BLaER1 (cell line): Measurements from ENCODE around the gene SLC24A3.

ENCODE experiments used
- H3K27ac ChIP-seq: shearing (Covaris generic); formaldehyde crosslinking; 2 replicates; pipeline ENCODE4 v1.8.1; 2022
- H3K27me3 ChIP-seq: shearing (Covaris generic); formaldehyde crosslinking; 2 replicates; pipeline ENCODE4 v1.8.1; 2022
- H3K36me3 ChIP-seq: shearing (Covaris generic); formaldehyde crosslinking; 2 replicates; pipeline ENCODE4 v1.8.1; 2022
- H3K4me1 ChIP-seq: shearing (Covaris generic); formaldehyde crosslinking; 2 replicates; pipeline ENCODE4 v1.8.1; 2022
- H3K4me2 ChIP-seq: shearing (Covaris generic); formaldehyde crosslinking; 2 replicates; pipeline ENCODE4 v1.8.1; 2022
- H3K4me3 ChIP-seq: shearing (Covaris generic); formaldehyde crosslinking; 2 replicates; pipeline ENCODE4 v1.8.1; 2022
- H3K9ac ChIP-seq: shearing (Covaris generic); formaldehyde crosslinking; 2 replicates; pipeline ENCODE4 v1.8.1; 2022
- H3K9me3 ChIP-seq: shearing (Covaris generic); formaldehyde crosslinking; 2 replicates; pipeline ENCODE4 v1.8.1; 2022
- H4K20me1 ChIP-seq: shearing (Covaris generic); formaldehyde crosslinking; 2 replicates; pipeline ENCODE4 v1.8.1; 2022
- Cebpa-rat ChIP-seq: shearing (Covaris generic); IDR thresholded peaks from 2 replicates; pipeline ENCODE4 v1.8.1; 2022

The SLC24A3 gene

GRCh38 chr20:19617256-19617655, 404.8 kb downstream of the SLC24A3 start:
- no peaks in the 10 kb centered on the region for H4K20me1 ChIP-seq
- no peaks in the 10 kb centered on the region for H3K36me3 ChIP-seq
- H3K4me3 ChIP-seq: no peak overlapping the region
- H3K4me2 ChIP-seq: no peak overlapping the region
- H3K27ac ChIP-seq: no peak overlapping the region
- H3K4me1 ChIP-seq: peaks cover 18% of the 10 kb centered on the region
- no peaks in the 10 kb centered on the region for H3K27me3 ChIP-seq
- no peak for TF ChIP-seq Cebpa-rat
- H3K9me3 ChIP-seq: no peaks in the 10 kb centered on the region
- H3K9ac ChIP-seq: no peak overlapping the region

- Histone ChIP-seq H3K27me3 (no peaks in the 10 kb centered on the region), H3K9ac (no peak overlapping the region), H3K27ac (no peak overlapping the region), H3K4me2 (no peak overlapping the region), H3K36me3 (no peaks in the 10 kb centered on the region), H3K4me1 (peaks cover 18% of the 10 kb centered on the region), H3K9me3 (no peaks in the 10 kb centered on the region; the same call in 1 of the 2 replicates), H3K4me3 (no peak overlapping the region), H4K20me1 (no peaks in the 10 kb centered on the region)
- no peak for TF ChIP-seq Cebpa-rat
Observed at GRCh38 chr20:19618711-19619110, 406.3 kb downstream of the SLC24A3 start.

- H3K9me3 ChIP-seq: peaks cover 7% of the 10 kb centered on the region; the same call in 1 of the 2 replicates
Observed at GRCh38 chr20:19619904-19620430, 407.5 kb downstream of the SLC24A3 start.

GRCh38 chr20:19620446-19620845, 408.0 kb downstream of the SLC24A3 start:
- H3K27me3 ChIP-seq: no peaks in the 10 kb centered on the region
- H4K20me1 ChIP-seq: no peaks in the 10 kb centered on the region
- H3K27ac ChIP-seq: no peak overlapping the region
- H3K4me1 ChIP-seq: peaks cover 18% of the 10 kb centered on the region
- H3K9me3 ChIP-seq: peaks cover 7% of the 10 kb centered on the region; the same call in 1 of the 2 replicates
- H3K9ac ChIP-seq: no peak overlapping the region
- H3K36me3 ChIP-seq: no peaks in the 10 kb centered on the region
- no peak overlapping the region for H3K4me3 ChIP-seq
- TF ChIP-seq Cebpa-rat: no peak
- no peak overlapping the region for H3K4me2 ChIP-seq

More at GRCh38 chr20:19619904-19620430, 407.5 kb downstream of the SLC24A3 start:
- Histone ChIP-seq H3K9ac (no peak overlapping the region), H4K20me1 (no peaks in the 10 kb centered on the region), H3K4me3 (no peak overlapping the region), H3K4me2 (no peak overlapping the region), H3K4me1 (peaks cover 18% of the 10 kb centered on the region), H3K36me3 (no peaks in the 10 kb centered on the region), H3K27ac (no peak overlapping the region), H3K27me3 (no peaks in the 10 kb centered on the region)
- TF ChIP-seq Cebpa-rat: no peak

- H3K27ac ChIP-seq: no peak overlapping the region
- H3K36me3 ChIP-seq: no peaks in the 10 kb centered on the region
- TF ChIP-seq Cebpa-rat: no peak
- no peaks in the 10 kb centered on the region for H4K20me1 ChIP-seq
- no peak overlapping the region for H3K9ac ChIP-seq
- H3K4me1 ChIP-seq: peaks cover 18% of the 10 kb centered on the region
- H3K27me3 ChIP-seq: no peaks in the 10 kb centered on the region
- peaks cover 7% of the 10 kb centered on the region; the same call in 1 of the 2 replicates for H3K9me3 ChIP-seq
- H3K4me2 ChIP-seq: peak overlapping the region; percentile 52
- H3K4me3 ChIP-seq: no peak overlapping the region
Observed at GRCh38 chr20:19621072-19621471, 408.6 kb downstream of the SLC24A3 start.

GRCh38 chr20:19624221-19624965, 412.0 kb downstream of the SLC24A3 start:
- Histone ChIP-seq H3K9ac (no peak overlapping the region), H3K9me3 (peaks cover 7% of the 10 kb centered on the region; the same call in 1 of the 2 replicates), H3K4me3 (no peak overlapping the region), H3K36me3 (no peaks in the 10 kb centered on the region), H3K4me2 (no peak overlapping the region), H3K27me3 (no peaks in the 10 kb centered on the region), H3K4me1 (peaks cover 18% of the 10 kb centered on the region), H4K20me1 (no peaks in the 10 kb centered on the region), H3K27ac (no peak overlapping the region)
- TF ChIP-seq Cebpa-rat: no peak

- H3K36me3 ChIP-seq: no peaks in the 10 kb centered on the region
- no peak overlapping the region for H3K27ac ChIP-seq
- no peak overlapping the region for H3K4me2 ChIP-seq
- no peak overlapping the region for H3K9ac ChIP-seq
- no peaks in the 10 kb centered on the region for H3K27me3 ChIP-seq
- TF ChIP-seq Cebpa-rat: no peak
- H3K9me3 ChIP-seq: peaks cover 7% of the 10 kb centered on the region; the same call in 1 of the 2 replicates
- peaks cover 18% of the 10 kb centered on the region for H3K4me1 ChIP-seq
- H3K4me3 ChIP-seq: no peak overlapping the region
- no peaks in the 10 kb centered on the region for H4K20me1 ChIP-seq
Observed at GRCh38 chr20:19625426-19625825, 413.0 kb downstream of the SLC24A3 start.

- Histone ChIP-seq H3K9ac (no peak overlapping the region), H4K20me1 (no peaks in the 10 kb centered on the region), H3K4me3 (no peak overlapping the region), H3K27me3 (no peaks in the 10 kb centered on the region), H3K36me3 (no peaks in the 10 kb centered on the region), H3K4me2 (no peak overlapping the region), H3K4me1 (peaks cover 4% of the 10 kb centered on the region), H3K27ac (no peak overlapping the region), H3K9me3 (peaks cover 7% of the 10 kb centered on the region; the same call in 1 of the 2 replicates)
- TF ChIP-seq Cebpa-rat: no peak
Observed at GRCh38 chr20:19626896-19627295, 414.5 kb downstream of the SLC24A3 start.

- Histone ChIP-seq H3K4me1 (no peaks in the 10 kb centered on the region), H3K9me3 (peaks cover 7% of the 10 kb centered on the region; the same call in 1 of the 2 replicates), H3K4me2 (no peak overlapping the region), H3K27ac (no peak overlapping the region), H3K9ac (no peak overlapping the region), H3K27me3 (no peaks in the 10 kb centered on the region), H3K4me3 (no peak overlapping the region), H4K20me1 (no peaks in the 10 kb centered on the region), H3K36me3 (no peaks in the 10 kb centered on the region)
- peak; percentile 68 for TF ChIP-seq Cebpa-rat
Observed at GRCh38 chr20:19628570-19629134, 416.2 kb downstream of the SLC24A3 start.

- Histone ChIP-seq H3K9me3 (no peaks in the 10 kb centered on the region), H3K27me3 (no peaks in the 10 kb centered on the region), H3K9ac (no peak overlapping the region)
Observed at GRCh38 chr20:19631410-19631809, 419.0 kb downstream of the SLC24A3 start.

More at GRCh38 chr20:19631410-19631809, 419.0 kb downstream of the SLC24A3 start:
- Histone ChIP-seq H3K27ac (no peak overlapping the region), H3K4me1 (no peaks in the 10 kb centered on the region), H4K20me1 (no peaks in the 10 kb centered on the region), H3K36me3 (no peaks in the 10 kb centered on the region), H3K4me2 (no peak overlapping the region), H3K4me3 (no peak overlapping the region)
- TF ChIP-seq Cebpa-rat: no peak
